Liver (tissue), 9 donors: ENCODE results near the gene C3orf18. TPM values are rescaled to one million over a fixed set of nuclear protein-coding genes. Genes with fewer than 3 reads are reported as not detected.

Source experiments
- DNase-seq: peaks from one replicate; pipeline ENCODE4 v3.0.0-alpha.2; 2017; ENCODE audit warnings: low spot score
- H3K27ac ChIP-seq, 2 donors: one replicate each; pipeline ENCODE4 v1.7.0; 2013; ENCODE audit warnings: inconsistent platforms in 2 of 2, low read length in 2 of 2, control low read depth in 1 of 2, low read depth in 1 of 2, mild to moderate bottlenecking in 1 of 2
- H3K27me3 ChIP-seq, 4 donors: one replicate each; pipeline versions ENCODE4 v1.6.1 to v1.7.0; 2013; ENCODE audit warnings: low read length in 3 of 4, inconsistent platforms in 1 of 4, mild to moderate bottlenecking in 1 of 4, moderate library complexity in 1 of 4; ENCODE audit not compliant: control insufficient read depth in 4 of 4, insufficient read depth in 4 of 4
- H3K36me3 ChIP-seq, 4 donors: one replicate each; pipeline versions ENCODE4 v1.6.1 to v1.7.0; 2013; ENCODE audit warnings: low read length in 3 of 4, mild to moderate bottlenecking in 3 of 4, low read depth in 1 of 4, moderate library complexity in 1 of 4; ENCODE audit not compliant: control insufficient read depth in 4 of 4, insufficient read depth in 3 of 4
- H3K4me1 ChIP-seq, 4 donors: one replicate each; pipeline versions ENCODE4 v1.6.1 to v1.7.0; 2013; ENCODE audit warnings: low read length in 3 of 4, mild to moderate bottlenecking in 3 of 4, moderate library complexity in 1 of 4; ENCODE audit not compliant: control insufficient read depth in 4 of 4, insufficient read depth in 4 of 4
- H3K4me3 ChIP-seq, 3 donors: one replicate each; pipeline versions ENCODE4 v1.6.1 to v1.7.0; 2013; ENCODE audit warnings: low read length in 3 of 3, control low read depth in 1 of 3, low read depth in 1 of 3, mild to moderate bottlenecking in 1 of 3
- H3K9ac ChIP-seq, 2 donors: one replicate each; pipeline ENCODE4 v1.7.0; 2013; ENCODE audit warnings: low read length in 2 of 2, mild to moderate bottlenecking in 2 of 2, moderate library complexity in 2 of 2, control low read depth in 1 of 2, low read depth in 1 of 2
- H3K9me3 ChIP-seq, 4 donors: one replicate each; pipeline versions ENCODE4 v1.6.1 to v1.7.0; 2013; ENCODE audit warnings: low read length in 3 of 4; ENCODE audit not compliant: control insufficient read depth in 4 of 4
- ATF3 ChIP-seq: IDR thresholded peaks from 2 replicates; pipeline ENCODE4 v1.6.1; 2016; ENCODE audit warnings: antibody characterized with exemption
- CTCF ChIP-seq: fragments of 150-350 bp; IDR thresholded peaks from 2 replicates; pipeline ENCODE4 v1.5.1; 2017; ENCODE audit warnings: improper control_type of control experiment, low read depth, low read length; ENCODE audit not compliant: missing input control
- EGR1 ChIP-seq, 2 donors: IDR thresholded peaks; 2 replicates each; pipeline ENCODE4 v1.6.1; 2016 to 2018; ENCODE audit warnings: antibody characterized with exemption in 2 of 2, low read depth in 2 of 2
- FOXA1 ChIP-seq: IDR thresholded peaks from 2 replicates; pipeline ENCODE4 v1.6.1; 2016; ENCODE audit warnings: antibody characterized with exemption
- FOXA2 ChIP-seq: IDR thresholded peaks from 2 replicates; pipeline ENCODE4 v1.6.1; 2016; ENCODE audit warnings: antibody characterized with exemption
- GABPA ChIP-seq, 2 donors: IDR thresholded peaks in 1 of 2; conservative IDR thresholded peaks in 1 of 2; 2 replicates each; pipeline ENCODE4 v1.6.1; 2016; ENCODE audit warnings: antibody characterized with exemption in 2 of 2, mild to moderate bottlenecking in 1 of 2, moderate library complexity in 1 of 2
- HNF4A ChIP-seq, 2 donors: conservative IDR thresholded peaks; 2 replicates each; pipeline ENCODE4 v1.6.1; 2016; ENCODE audit warnings: antibody characterized with exemption in 2 of 2, mild to moderate bottlenecking in 2 of 2
- HNF4G ChIP-seq: IDR thresholded peaks from 2 replicates; pipeline ENCODE4 v1.6.1; 2016; ENCODE audit warnings: antibody characterized with exemption
- JUND ChIP-seq, 2 donors: IDR thresholded peaks; 2 replicates each; pipeline ENCODE4 v1.6.1; 2016; ENCODE audit warnings: antibody characterized with exemption in 2 of 2
- MAX ChIP-seq: IDR thresholded peaks from 2 replicates; pipeline ENCODE4 v1.6.1; 2016; ENCODE audit warnings: antibody characterized with exemption
- NR2F2 ChIP-seq: IDR thresholded peaks from 2 replicates; pipeline ENCODE4 v1.6.1; 2016; ENCODE audit warnings: antibody characterized with exemption
- RAD21 ChIP-seq, 2 donors: IDR thresholded peaks; 2 replicates each; pipeline ENCODE4 v1.6.1; 2016; ENCODE audit warnings: antibody characterized with exemption in 2 of 2, mild to moderate bottlenecking in 2 of 2
- REST ChIP-seq: IDR thresholded peaks from 2 replicates; pipeline ENCODE4 v1.6.1; 2016; ENCODE audit warnings: antibody characterized with exemption, mild to moderate bottlenecking
- RXRA ChIP-seq, 2 donors: IDR thresholded peaks; 2 replicates each; pipeline ENCODE4 v1.6.1; 2017 to 2018; ENCODE audit warnings: antibody characterized with exemption in 2 of 2, mild to moderate bottlenecking in 1 of 2
- SP1 ChIP-seq: IDR thresholded peaks from 2 replicates; pipeline ENCODE4 v1.6.1; 2018; ENCODE audit warnings: antibody characterized with exemption, mild to moderate bottlenecking
- TAF1 ChIP-seq: conservative IDR thresholded peaks from 2 replicates; pipeline ENCODE4 v1.6.1; 2016; ENCODE audit warnings: antibody characterized with exemption, mild to moderate bottlenecking
- YY1 ChIP-seq: IDR thresholded peaks from 2 replicates; pipeline ENCODE4 v1.6.1; 2016; ENCODE audit warnings: antibody characterized with exemption, mild to moderate bottlenecking
- ZBTB33 ChIP-seq: IDR thresholded peaks from 2 replicates; pipeline ENCODE4 v1.6.1; 2016; ENCODE audit warnings: antibody characterized with exemption
- WGBS: extraction: QIAGEN DNeasy Blood & Tissue Kit; methylation state at CpG from one replicate; pipeline ENCODE4 v1.1.7; 2013; 5-methylcytosine and 5-hydroxymethylcytosine counted together
- polyA plus RNA-seq, 2 donors: library from polyadenylated mRNA; stranded (reverse) in 1 of 2; unstranded in 1 of 2; fragments of 200-250 nt in 1 of 2; fragments of >200 nt in 1 of 2; fragmentation: Nextera tagmentation in 1 of 2; extraction: Ambion mirVana in 1 of 2; gene quantifications; one replicate each; pipeline versions ENCODE4 v1.2.1 to v1.2.3, GENCODE V29; 2013 to 2015
- total RNA-seq, 2 donors: library from RNA; depleted of rRNA; stranded (reverse); fragments of >200 nt; gene quantifications; one replicate each; pipeline ENCODE4 v1.2.3, GENCODE V29; 2014
- donor health status: healthy.
- donor health status: healthy.
- donor health status: healthy.
- donor health status: healthy.
- donor health status: healthy.

The C3orf18 gene
- total and polyA plus RNA-seq, 4 donors: 0.54 to 2.7 (median 1.5) TPM

GRCh38 chr3:50600141-50600753, 32.7 kb upstream of the C3orf18 start:
- Histone ChIP-seq H3K27ac (peak overlapping the region; percentile 94 to 98), H3K4me1 (peaks cover 24 to 64% (median 50%) of the 10 kb centered on the region in 4 donors), H3K4me3 (no peak overlapping the region), H3K9ac (no peak overlapping the region), H3K36me3 (peaks cover 0 to 2% (median 0%) of the 10 kb centered on the region in 4 donors), H3K27me3 (no peaks in the 10 kb centered on the region), H3K9me3 (no peaks in the 10 kb centered on the region)
- WGBS: 42% methylated on average over 9 of the region's 9 CpGs
- DNase-seq: no peak
- TF ChIP-seq EGR1 (IDR thresholded peaks at IDR 0.05; ENCODE audit: low read depth in 2 of 2) (no peak), REST (no peak), SP1 (peak; percentile 5), HNF4A (conservative IDR thresholded peaks at IDR 0.05) (peak in 1 of 2 donors; percentile 38), FOXA1 (no peak), ATF3 (no peak), TAF1 (no peak), RXRA (IDR thresholded peaks at IDR 0.05) (peak in 1 of 2 donors; percentile 38), RAD21 (IDR thresholded peaks at IDR 0.05) (no peak), GABPA (IDR thresholded peaks at IDR 0.05 in 1 of 2, conservative IDR thresholded peaks at IDR 0.05 in 1 of 2) (no peak), YY1 (peak; percentile 7), CTCF (no peak), ZBTB33 (no peak), HNF4G (no peak), JUND (IDR thresholded peaks at IDR 0.05) (no peak), MAX (peak; percentile 28), NR2F2 (no peak), FOXA2 (no peak)
